LNCaP clone FGC (cell line): ENCODE data around the gene PDLIM5.
"Not testable (repeated sequence)": the region's sequence is repeated elsewhere in the genome, so short reads cannot be mapped to it uniquely, and the experiment has no call there.

ENCODE experiments used
- DNase-seq: peaks from one replicate; pipeline ENCODE4 v3.0.0-alpha.2; 2011; ENCODE audit warnings: low read depth
- H3K4me3 ChIP-seq: 2 replicates; pipeline ENCODE4 v1.5.1; 2011; ENCODE audit warnings: mild to moderate bottlenecking, low read depth, low read length, control low read depth
- CTCF ChIP-seq: IDR thresholded peaks from 2 replicates; pipeline ENCODE4 v1.5.1; 2012; ENCODE audit warnings: mild to moderate bottlenecking; ENCODE audit not compliant: control insufficient read depth, insufficient read depth; ENCODE audit errors: extremely low read depth

Gene PDLIM5

DNA sequence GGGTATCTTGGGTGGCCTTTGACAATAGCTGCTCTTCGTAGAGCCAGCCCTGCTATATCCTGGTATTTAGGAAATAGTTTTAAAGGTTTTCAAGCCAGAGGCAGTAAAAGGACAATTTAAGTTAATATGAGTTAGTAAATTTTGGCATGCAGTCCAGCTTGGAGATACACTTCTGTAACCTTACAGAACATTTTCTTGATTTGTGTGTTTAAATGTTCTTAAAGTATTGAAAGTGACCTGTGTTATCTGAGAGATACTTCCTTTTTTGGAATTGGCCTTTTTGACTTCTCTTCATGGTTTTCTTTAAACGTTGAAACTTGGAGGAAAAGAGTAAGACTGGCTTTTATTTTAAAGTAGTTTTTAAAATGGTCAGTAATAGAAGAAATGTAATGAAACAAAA is 25.5 kb downstream of the PDLIM5 start:
- TF ChIP-seq CTCF, result no peak
- no peak overlapping the region for H3K4me3 ChIP-seq
- DNase-seq, result no peak

DNA sequence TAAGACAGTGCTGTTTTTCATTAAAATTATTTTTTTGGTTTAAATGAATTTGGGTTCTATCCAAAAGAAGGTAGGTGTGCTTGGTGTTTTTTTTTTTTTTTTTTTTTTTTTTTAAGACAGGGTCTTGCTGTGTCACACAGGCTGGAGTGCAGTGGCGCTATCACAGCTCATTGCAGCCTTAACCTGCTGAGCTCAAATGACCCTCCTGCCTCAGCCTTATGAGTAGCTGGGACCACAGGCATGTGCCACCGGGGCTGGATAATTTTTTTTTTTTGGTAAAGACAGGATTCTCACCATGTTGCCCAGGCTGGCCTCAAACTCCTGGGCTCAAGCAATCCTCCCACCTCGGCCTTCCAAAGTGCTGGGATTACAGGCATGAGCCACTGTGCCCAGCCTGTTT is 27.1 kb downstream of the PDLIM5 start:
- DNase-seq, H3K4me3 ChIP-seq: not testable (repeated sequence)

DNA sequence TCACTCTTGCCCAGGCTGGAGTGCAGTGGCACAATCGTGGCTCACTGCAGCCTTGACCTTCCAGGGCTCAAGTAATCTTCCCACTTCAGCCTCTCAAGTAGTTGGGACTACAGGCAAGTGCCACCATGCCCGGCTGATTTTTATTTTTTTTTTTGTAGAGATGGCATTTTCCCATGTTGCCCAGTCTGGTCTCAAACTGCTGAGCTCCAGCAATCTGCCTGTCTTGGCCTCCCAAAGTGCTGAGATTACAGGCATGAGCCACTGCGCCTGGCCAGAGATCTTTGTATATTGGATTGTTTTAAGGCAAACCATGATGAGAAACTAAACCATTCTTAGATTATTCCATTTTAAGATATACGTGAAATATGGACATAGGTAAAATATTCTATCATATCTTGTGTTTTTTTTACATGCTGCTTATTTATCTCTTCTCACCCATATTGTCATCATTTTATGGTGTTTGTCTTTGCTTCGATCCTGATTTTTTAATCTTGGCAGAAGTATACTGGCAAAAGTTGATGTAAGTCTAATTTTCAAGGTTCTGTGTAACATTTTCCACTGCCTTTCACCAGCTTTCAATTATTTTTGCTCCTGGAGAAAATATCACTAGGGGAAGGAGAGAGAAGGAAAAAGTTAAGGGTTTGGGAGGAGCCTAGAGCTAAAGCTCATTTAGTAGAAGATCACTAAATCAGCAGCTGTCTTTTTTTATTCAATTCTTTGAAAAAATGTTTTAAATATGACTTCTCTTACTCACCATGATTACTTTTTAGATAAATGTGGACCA is 27.8 kb downstream of the PDLIM5 start:
- DNase-seq, result no peak
- TF ChIP-seq CTCF, result no peak
- H3K4me3 ChIP-seq, result no peak overlapping the region

- no peak for DNase-seq
- no peak overlapping the region for H3K4me3 ChIP-seq
- no peak for TF ChIP-seq CTCF
Measured at GRCh38 chr4:94480362-94480951, 28.7 kb downstream of the PDLIM5 start.

DNA sequence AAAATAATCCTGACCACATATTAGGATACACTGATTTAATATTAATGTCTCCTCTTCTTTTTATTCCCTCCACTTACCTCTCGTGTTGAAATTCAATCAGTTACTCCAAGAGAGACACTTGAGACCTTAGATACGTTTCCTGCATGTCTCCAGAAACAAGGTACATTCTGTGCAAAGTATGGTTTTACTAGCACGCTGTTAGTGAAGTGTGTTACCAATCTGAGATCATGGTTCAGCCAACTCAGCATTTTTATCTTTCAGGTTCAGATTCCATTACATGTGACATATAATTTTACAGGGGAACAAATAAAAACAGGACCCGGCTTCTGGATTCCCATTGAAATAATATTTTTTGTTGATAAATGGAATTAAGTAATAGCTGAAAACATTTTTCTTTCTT is 32.2 kb downstream of the PDLIM5 start:
- no peak for TF ChIP-seq CTCF
- DNase-seq, result peak; percentile 43
- H3K4me3 ChIP-seq, result no peak overlapping the region

- H3K4me3 ChIP-seq, result no peak overlapping the region
- DNase-seq, result no peak
- TF ChIP-seq CTCF, result no peak
Measured at GRCh38 chr4:94484818-94485217, 33.1 kb downstream of the PDLIM5 start.

DNA sequence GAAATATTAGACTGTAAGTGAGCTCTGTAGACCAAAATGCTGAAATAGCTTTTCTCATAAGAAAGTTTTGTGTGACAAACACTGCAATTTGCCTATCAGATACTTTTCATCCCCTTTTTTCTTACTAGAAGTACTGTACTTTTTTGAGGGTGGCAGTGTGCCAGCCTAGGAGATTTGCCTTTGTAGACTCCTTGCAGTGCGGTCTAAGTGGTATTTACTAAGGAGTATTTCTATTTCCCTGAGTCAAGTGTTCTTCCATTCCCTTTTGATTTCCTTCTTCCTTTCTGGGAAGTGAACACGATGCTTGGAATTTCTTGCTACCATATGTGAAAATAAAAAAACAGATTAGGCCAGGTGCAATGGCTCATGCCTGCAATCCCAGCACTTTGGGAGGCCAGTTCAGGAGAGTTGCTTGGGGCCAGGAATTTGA is 34.6 kb downstream of the PDLIM5 start:
- DNase-seq, result peak; percentile 2
- no peak overlapping the region for H3K4me3 ChIP-seq
- TF ChIP-seq CTCF, result no peak
